Activated naive CD4-positive, alpha-beta T cell treated with anti-CD3 and anti-CD28 coated beads for 36 hours (primary cell): ENCODE data around the gene ADRA2A. TPM values are rescaled to one million over a fixed set of nuclear protein-coding genes. Genes with fewer than 3 reads are reported as not detected.

Source experiments
- CTCF ChIA-PET: fragments of 350-600 bp; sonication (Branson Sonifier 250); formaldehyde crosslinking; loops from one replicate; lab custom pipeline; 2021; ENCODE audit warnings: antibody characterized with exemption; lab: Charles Lee
- DNase-seq: peaks from one replicate; pipeline ENCODE4 v3.0.0-alpha.2; 2020
- H3K27ac Mint-ChIP-seq: one replicate; pipeline ENCODE4 v1.8.0; 2021; ENCODE audit warnings: mild to moderate bottlenecking, mixed read lengths
- H3K27me3 Mint-ChIP-seq: one replicate; pipeline ENCODE4 v1.8.0; 2021; ENCODE audit warnings: low read depth, mixed read lengths
- H3K36me3 Mint-ChIP-seq: one replicate; pipeline ENCODE4 v1.8.0; 2021; ENCODE audit warnings: low read depth, mixed read lengths
- H3K4me1 Mint-ChIP-seq: one replicate; pipeline ENCODE4 v1.8.0; 2021; ENCODE audit warnings: low read depth, mixed read lengths
- H3K4me3 Mint-ChIP-seq: one replicate; pipeline ENCODE4 v1.8.0; 2021; ENCODE audit warnings: mild to moderate bottlenecking, moderate library complexity, mixed read lengths
- H3K9me3 Mint-ChIP-seq: one replicate; pipeline ENCODE4 v1.8.0; 2021; ENCODE audit warnings: mixed read lengths
- intact Hi-C: fragments of 100-400 bp; cut with micrococcal nuclease; formaldehyde crosslinking; loops from one replicate; pipeline ENCODE4 v1.15.1; 2023
- total RNA-seq, 2 experiments: library from RNA; stranded (reverse); gene quantifications; one replicate each; pipeline ENCODE4 v1.2.3, GENCODE V29; 2021

Gene ADRA2A
- total RNA-seq, 2 experiments from 2014 or later: not detected

DNA sequence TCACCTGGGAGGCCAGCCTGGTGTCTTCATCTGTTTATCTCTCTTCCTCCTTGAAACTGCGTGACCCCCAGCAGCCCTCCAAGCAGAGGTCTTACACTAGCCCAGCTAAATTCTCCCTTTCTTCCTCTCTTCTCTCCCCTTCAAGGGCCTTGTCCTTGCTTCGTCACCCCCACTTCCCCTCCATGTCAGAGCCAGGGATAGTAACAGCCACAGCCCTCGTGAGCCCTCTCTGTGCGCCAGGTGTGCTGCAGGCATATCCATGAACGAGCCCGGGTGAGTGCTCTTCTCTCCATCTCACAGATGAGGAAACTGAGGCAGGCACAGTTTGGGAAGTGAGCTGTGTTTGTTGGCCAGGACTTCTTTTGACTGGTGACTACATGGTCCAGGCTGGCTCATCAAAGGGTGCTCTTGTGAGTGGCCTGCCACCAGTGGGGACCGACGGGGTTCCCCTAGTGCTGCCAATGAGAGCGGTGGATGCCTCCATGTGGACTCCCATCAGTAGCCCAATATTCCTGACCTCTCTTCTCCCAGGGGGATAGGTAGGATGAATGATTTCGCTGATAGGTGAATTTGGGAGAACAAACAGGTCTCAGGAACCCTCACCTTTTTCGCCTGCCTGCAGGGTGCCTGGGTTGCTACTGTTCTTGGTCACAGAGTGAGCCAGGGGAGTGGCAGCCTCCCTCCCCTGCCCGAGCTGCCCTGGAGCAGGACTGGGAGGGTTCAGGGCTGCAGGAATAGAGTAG is 38.1 kb downstream of the ADRA2A start:
- Mint-ChIP-seq H3K9me3 (no peaks in the 10 kb centered on the region), H3K4me3 (no peak overlapping the region), H3K27ac (no peak overlapping the region), H3K36me3 (no peaks in the 10 kb centered on the region), H3K27me3 (no peaks in the 10 kb centered on the region), H3K4me1 (peaks cover 6% of the 10 kb centered on the region)
- CTCF ChIA-PET: no interaction called here
- no peak for DNase-seq
- intact Hi-C loops: no loop called here

DNA sequence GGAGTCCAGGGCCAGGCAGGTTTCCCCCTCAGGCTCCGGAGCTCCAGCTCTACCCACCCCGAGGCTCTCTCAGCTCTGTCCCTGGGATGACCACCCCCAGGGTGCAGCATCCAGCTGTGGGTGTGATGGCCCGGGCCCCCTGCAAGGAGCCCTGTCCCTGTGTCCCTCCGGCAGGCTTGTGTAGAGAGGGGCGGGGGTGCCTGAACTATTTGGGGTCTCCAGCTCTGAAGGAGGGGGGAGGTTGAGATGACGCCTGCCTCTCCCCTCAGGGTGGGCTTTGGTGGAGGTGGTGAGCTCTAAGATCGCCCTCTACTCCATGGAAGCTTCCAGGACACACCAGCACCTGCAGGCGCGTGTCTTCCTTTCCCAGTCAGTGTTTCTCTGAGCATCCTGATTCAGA is 39.4 kb downstream of the ADRA2A start:
- Mint-ChIP-seq H3K4me1 (peaks cover 6% of the 10 kb centered on the region), H3K27ac (no peak overlapping the region), H3K36me3 (no peaks in the 10 kb centered on the region), H3K27me3 (no peaks in the 10 kb centered on the region), H3K9me3 (no peaks in the 10 kb centered on the region), H3K4me3 (no peak overlapping the region)
- intact Hi-C loops: no loop called here
- no peak for DNase-seq
- CTCF ChIA-PET: interaction anchor here (0.9 kb wide), 1 partner anchor 41 kb away, joined by 3 read pairs; no protein-coding TSS in a partner anchor

DNA sequence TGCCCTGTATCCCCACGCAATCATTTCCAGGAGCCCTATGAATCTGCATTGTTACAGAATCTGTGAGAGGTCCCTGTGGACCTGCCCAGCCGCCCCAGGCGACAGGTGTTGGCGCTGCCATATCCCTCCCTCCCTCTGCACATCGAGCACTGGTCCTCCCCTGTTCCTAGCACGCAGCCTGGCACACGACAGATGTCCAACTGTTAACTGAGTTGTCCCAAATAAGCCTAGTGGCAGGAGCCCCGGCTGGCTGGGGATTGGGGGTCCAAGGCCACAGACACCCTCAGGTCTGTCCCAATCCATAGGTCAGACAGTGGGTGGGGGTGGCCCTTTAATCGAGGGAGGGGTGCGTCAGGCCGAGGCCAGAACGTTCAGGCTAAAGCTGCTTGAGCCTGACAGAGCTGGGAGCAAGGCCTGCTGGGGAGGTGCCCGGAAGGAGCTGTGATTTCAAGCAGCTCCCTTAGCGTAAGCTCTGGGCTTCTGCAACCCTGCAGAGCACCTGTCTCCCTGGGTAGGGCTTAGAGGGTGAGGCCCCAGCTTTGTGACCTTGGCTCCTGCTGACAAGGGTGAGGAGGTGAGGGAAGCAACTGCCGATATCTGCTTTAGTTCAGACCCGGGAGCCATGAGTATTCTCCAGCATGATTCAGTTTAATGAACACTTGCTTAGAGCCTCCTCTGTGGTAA is 40.1 kb downstream of the ADRA2A start:
- no peak for DNase-seq
- Mint-ChIP-seq H3K4me1 (peaks cover 6% of the 10 kb centered on the region), H3K36me3 (no peaks in the 10 kb centered on the region), H3K27ac (no peak overlapping the region), H3K9me3 (no peaks in the 10 kb centered on the region), H3K4me3 (no peak overlapping the region), H3K27me3 (no peaks in the 10 kb centered on the region)
- intact Hi-C loops: no loop called here
- CTCF ChIA-PET: interaction anchor here (0.9 to 1.4 kb wide), 2 partner anchors 41 to 444 kb away, joined by 3 to 4 read pairs; no protein-coding TSS in a partner anchor

DNA sequence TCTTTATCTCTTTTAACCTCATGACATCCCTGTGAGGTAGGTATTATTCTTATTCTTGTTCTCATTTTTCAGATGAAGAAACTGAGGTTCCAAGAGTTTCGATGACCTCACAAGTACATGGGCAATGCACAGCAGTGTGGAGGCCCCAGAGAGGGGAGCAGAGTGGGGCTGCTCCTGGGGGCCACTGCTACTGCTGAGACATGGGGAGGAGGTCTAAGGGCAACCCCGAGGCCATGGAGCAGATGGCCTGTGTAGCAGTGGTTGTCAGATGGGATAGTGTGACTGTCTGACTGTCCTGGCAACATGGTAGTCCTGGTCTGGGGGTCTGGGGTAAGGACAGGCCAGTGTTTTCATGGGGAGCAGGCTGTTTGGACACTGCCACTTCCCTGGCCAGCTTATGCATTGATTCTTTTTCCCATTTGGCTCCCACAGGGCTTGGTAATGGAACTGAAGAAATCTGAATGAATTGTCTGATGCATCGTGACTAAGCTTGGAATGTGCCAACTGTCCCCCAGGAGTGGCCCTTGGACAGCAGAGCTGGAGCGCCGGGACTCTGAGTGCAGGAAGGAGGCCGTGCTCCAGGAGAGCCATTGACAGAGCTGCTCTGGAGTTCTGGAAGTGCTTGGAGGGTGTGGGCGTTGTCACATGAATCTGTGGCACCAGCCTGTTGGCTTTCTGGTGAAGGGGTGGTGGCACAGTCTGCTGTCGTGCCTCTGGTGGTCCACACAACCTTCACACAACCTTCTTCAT is 40.9 kb downstream of the ADRA2A start:
- Mint-ChIP-seq H3K27me3 (no peaks in the 10 kb centered on the region), H3K36me3 (no peaks in the 10 kb centered on the region), H3K4me1 (peaks cover 6% of the 10 kb centered on the region), H3K4me3 (no peak overlapping the region), H3K9me3 (no peaks in the 10 kb centered on the region), H3K27ac (no peak overlapping the region)
- intact Hi-C loops: no loop called here
- CTCF ChIA-PET: interaction anchor here (1.4 kb wide), 1 partner anchor 445 kb away, joined by 4 read pairs; no protein-coding TSS in a partner anchor
- DNase-seq: no peak

DNA sequence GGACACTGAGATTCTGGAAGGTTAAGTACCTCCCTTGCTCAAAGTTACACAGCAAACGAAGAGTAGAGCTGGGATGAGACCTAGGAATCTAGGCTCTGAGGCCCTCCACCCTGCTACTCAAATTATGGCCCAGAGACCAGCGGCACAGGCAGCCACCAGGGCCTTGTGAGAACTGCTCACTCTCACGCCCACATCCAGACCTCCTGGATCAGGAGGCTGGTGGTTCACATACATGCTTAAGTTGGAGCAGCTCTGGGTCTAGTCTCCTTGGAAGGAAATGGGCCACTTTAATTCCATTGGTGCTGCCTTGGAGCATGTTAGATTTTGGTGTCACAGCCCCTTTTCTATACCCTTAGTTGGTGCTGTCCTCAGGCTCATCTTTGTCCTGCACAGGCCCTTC is 41.9 kb downstream of the ADRA2A start:
- CTCF ChIA-PET: interaction anchor here (0.5 kb wide), 1 partner anchor 472 kb away, joined by 3 read pairs; no protein-coding TSS in a partner anchor
- H3K36me3 Mint-ChIP-seq: no peaks in the 10 kb centered on the region

DNA sequence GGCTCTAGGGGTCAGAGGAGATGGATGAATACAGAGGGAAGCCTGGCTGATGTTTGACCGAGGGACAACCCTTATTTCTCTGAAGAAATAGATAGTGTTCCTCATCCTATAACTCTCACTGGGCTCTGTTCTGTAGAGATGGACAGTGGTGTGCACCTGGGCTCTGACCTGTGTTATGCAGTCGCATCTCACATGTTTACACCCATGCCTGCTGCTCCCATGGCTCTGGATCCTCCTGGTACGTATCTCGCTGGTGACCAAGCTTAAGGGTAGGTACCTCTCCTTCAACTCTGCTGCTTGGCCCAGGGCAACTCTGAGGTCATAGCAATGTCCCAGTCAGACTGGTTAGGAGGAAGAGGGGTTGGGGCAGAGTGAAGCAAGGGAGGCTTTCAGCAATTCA is 42.8 kb downstream of the ADRA2A start:
- intact Hi-C loops: no loop called here
- DNase-seq: no peak
- Mint-ChIP-seq H3K9me3 (no peaks in the 10 kb centered on the region), H3K36me3 (no peaks in the 10 kb centered on the region), H3K4me1 (peaks cover 3% of the 10 kb centered on the region), H3K4me3 (no peak overlapping the region), H3K27ac (no peak overlapping the region), H3K27me3 (no peaks in the 10 kb centered on the region)
- CTCF ChIA-PET: no interaction called here

More for the DNA sequence above, 41.9 kb downstream of the ADRA2A start:
- intact Hi-C loops: no loop called here
- DNase-seq: no peak
- no peak overlapping the region for H3K4me3 Mint-ChIP-seq
- no peaks in the 10 kb centered on the region for H3K9me3 Mint-ChIP-seq
- H3K27me3 Mint-ChIP-seq: no peaks in the 10 kb centered on the region
- H3K4me1 Mint-ChIP-seq: peaks cover 6% of the 10 kb centered on the region
- no peak overlapping the region for H3K27ac Mint-ChIP-seq

DNA sequence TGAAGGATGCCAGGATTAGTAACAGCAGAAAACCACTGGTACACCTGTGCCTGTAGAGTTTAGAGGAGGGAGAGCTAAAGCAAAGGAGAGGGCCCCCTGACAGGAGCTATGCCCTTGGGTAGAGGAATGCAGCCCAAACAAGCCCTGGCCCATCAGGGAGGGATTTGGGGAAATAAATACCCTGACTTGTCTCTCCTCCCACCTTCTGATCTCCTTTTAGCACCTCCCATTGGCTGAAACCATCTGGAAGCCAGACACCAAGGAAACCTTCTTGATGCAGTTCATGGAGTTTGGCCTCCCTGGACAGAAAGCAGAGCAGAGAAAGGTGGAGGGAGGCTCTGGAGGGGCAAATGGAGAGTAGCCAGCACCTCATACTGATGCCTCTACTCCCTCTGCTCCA is 45.3 kb downstream of the ADRA2A start:
- no peak overlapping the region for H3K27ac Mint-ChIP-seq
- H3K36me3 Mint-ChIP-seq: no peaks in the 10 kb centered on the region
- intact Hi-C loops: no loop called here
- H3K9me3 Mint-ChIP-seq: no peaks in the 10 kb centered on the region
- no peak overlapping the region for H3K4me3 Mint-ChIP-seq
- no peaks in the 10 kb centered on the region for H3K4me1 Mint-ChIP-seq
- peaks cover 2% of the 10 kb centered on the region for H3K27me3 Mint-ChIP-seq
- no peak for DNase-seq
- CTCF ChIA-PET: no interaction called here

DNA sequence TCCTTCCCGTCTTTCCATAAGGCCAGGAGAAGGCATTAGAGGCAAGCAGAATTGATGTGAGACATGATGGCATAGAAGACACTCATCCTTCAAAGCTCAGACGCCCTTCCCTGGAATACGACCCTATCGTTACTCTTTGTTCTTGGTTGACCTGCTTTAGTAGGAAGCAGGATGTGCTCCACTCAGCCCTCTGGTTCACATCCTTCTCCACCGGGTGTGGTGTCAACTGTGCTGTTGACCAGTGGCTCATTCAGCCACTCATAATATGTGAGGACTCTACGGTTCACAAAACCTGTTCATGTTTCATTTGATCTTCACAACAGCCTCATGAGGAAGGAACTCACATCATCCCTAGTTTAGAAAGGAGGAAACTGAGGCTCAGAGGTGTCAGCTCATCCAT is 47.1 kb downstream of the ADRA2A start:
- H3K36me3 Mint-ChIP-seq: no peaks in the 10 kb centered on the region
- no peaks in the 10 kb centered on the region for H3K4me1 Mint-ChIP-seq
- H3K27ac Mint-ChIP-seq: no peak overlapping the region
- H3K27me3 Mint-ChIP-seq: peaks cover 2% of the 10 kb centered on the region
- H3K4me3 Mint-ChIP-seq: no peak overlapping the region
- intact Hi-C loops: no loop called here
- H3K9me3 Mint-ChIP-seq: no peaks in the 10 kb centered on the region
- CTCF ChIA-PET: no interaction called here
- DNase-seq: no peak

DNA sequence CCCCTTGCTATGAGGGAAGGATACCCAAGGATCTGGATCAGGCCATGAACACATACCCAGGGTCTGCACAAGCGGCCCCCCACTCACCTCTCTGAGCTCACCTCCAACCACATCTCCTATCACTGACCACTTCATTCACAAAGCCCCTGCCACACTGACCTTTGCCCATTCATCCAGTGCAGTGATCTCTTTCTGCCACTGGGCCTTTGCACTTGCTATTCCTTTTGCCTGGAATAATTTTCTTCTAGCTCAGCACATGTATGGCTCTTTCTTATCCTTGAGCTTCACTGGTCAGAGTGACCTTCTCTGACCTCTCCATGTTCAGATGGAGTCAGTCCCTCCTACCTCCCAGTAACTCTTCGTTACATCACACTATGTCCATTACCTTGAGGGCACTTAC is 48.3 kb downstream of the ADRA2A start:
- no peaks in the 10 kb centered on the region for H3K4me1 Mint-ChIP-seq
- peaks cover 2% of the 10 kb centered on the region for H3K27me3 Mint-ChIP-seq
- intact Hi-C loops: no loop called here
- H3K4me3 Mint-ChIP-seq: no peak overlapping the region
- no peaks in the 10 kb centered on the region for H3K36me3 Mint-ChIP-seq
- CTCF ChIA-PET: interaction anchor here (0.7 kb wide), 1 partner anchor 13 kb away, joined by 3 read pairs; no protein-coding TSS in a partner anchor
- no peak overlapping the region for H3K27ac Mint-ChIP-seq
- H3K9me3 Mint-ChIP-seq: no peaks in the 10 kb centered on the region
- DNase-seq: no peak

DNA sequence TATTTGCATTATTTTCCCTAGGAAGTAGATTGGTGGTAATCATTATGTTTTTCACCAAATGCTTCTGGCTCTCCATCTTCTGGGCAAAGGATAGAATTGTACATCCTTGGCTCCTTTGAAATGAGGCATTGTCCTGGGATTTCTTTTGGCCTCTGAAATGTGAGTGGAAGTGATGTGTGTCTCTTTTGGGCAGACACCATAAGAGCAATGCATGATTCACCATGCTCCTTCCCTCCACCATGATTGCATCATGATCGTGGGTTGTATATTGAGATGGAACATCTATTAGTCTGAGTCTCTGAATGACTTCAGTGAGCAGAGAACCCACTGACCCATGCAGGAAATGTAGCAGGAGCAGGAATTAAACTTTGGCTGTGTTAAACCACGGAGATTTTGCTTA is 49.2 kb downstream of the ADRA2A start:
- no peak overlapping the region for H3K27ac Mint-ChIP-seq
- no peak for DNase-seq
- CTCF ChIA-PET: no interaction called here
- no peak overlapping the region for H3K4me3 Mint-ChIP-seq
- H3K9me3 Mint-ChIP-seq: no peaks in the 10 kb centered on the region
- intact Hi-C loops: no loop called here
- peaks cover 2% of the 10 kb centered on the region for H3K27me3 Mint-ChIP-seq
- H3K4me1 Mint-ChIP-seq: no peaks in the 10 kb centered on the region
- H3K36me3 Mint-ChIP-seq: no peaks in the 10 kb centered on the region

DNA sequence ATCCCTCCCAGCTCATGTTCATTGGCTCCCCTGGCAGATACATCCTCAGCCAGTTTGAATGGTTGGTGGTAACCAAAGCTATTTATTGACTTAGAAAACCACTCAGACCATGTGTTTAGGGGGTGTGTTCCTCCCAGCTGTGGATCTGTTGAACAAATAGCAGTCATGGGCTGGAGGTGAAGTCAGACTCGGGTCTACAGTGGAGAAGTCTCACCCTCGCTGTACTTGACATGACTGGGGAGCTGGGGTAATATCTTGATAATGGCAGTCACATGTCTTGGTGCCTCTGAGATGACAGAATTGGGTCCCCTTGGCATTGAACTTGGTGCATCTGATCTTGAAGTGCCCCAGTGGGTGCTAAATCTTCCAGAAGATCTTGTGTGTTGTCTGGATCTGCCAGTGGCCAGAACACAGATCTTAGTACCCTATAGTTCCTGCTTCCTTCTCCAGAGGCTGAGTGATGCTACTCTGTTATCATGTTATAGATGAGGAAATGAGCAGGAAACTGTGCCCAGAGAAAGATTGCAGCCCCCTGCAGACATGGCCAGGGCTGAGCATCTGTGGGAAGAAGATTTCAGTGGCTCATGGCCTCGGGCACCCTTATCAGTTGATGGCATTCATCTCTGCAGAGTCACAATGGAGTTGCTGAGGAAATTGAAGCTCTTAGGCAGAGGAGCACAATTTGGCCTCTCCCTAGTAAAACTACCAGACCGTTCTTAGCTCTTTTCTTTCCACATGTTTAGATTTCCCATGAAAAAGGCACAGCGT is 50.4 kb downstream of the ADRA2A start:
- H3K9me3 Mint-ChIP-seq: no peaks in the 10 kb centered on the region
- H3K27ac Mint-ChIP-seq: no peak overlapping the region
- no peak overlapping the region for H3K4me3 Mint-ChIP-seq
- H3K27me3 Mint-ChIP-seq: peaks cover 2% of the 10 kb centered on the region
- H3K36me3 Mint-ChIP-seq: no peaks in the 10 kb centered on the region
- no peaks in the 10 kb centered on the region for H3K4me1 Mint-ChIP-seq
- intact Hi-C loops: no loop called here
- CTCF ChIA-PET: interaction anchor here (0.6 to 0.7 kb wide), 2 partner anchors 120 to 189 kb away, joined by 3 to 4 read pairs; no protein-coding TSS in a partner anchor
- no peak for DNase-seq
